RWPE1 (cell line): Measurements from ENCODE around the gene TSR3.
A peak's percentile ranks its signal among the peaks of the same experiment; 100 is the strongest.

Experiments used
- CTCF ChIA-PET: fragments of 350-600 bp; sonication (Branson Sonifier 250); formaldehyde crosslinking; extraction: SDS; loops from one replicate; lab custom pipeline; 2021; lab: Yijun Ruan, JAX
- POLR2A ChIA-PET: fragments of 400-600 bp; formaldehyde crosslinking; extraction: SDS; loops from one replicate; lab custom pipeline; 2020; ENCODE audit warnings: antibody characterized with exemption; ENCODE audit not compliant: low non-redundant PET; lab: Yijun Ruan, JAX
- DNase-seq: peaks from one replicate; pipeline ENCODE4 v3.0.0; 2012; ENCODE audit warnings: low spot score
- H3K27ac ChIP-seq: fragments of 450-650 bp; 2 replicates; pipeline ENCODE4 v1.5.1; 2017
- TF ChIP-seq, protein P1 (sequence below): fragments of 450-650 bp; conservative IDR thresholded peaks from 2 replicates; pipeline ENCODE4 v1.5.1; 2017; ENCODE audit warnings: low read depth, mild to moderate bottlenecking

TSR3 gene

DNA sequence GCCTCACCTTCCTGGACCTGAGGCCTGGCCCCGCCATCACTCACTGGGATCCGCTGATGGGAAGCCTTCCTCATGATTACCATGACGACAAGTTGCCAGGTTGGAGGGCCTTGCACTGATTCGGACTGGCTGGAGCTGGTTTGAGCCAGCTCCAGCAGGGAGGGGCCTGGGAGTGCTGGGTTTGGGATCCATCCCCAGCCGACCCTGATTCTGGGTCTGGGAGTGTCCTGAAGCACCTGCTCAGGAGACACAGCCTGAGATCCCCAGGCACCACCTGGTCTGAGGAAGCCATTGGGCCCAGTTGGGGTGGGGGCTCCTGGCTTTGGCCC, 24.1 kb downstream of the TSR3 start:
- TF ChIP-seq, protein P1, sequence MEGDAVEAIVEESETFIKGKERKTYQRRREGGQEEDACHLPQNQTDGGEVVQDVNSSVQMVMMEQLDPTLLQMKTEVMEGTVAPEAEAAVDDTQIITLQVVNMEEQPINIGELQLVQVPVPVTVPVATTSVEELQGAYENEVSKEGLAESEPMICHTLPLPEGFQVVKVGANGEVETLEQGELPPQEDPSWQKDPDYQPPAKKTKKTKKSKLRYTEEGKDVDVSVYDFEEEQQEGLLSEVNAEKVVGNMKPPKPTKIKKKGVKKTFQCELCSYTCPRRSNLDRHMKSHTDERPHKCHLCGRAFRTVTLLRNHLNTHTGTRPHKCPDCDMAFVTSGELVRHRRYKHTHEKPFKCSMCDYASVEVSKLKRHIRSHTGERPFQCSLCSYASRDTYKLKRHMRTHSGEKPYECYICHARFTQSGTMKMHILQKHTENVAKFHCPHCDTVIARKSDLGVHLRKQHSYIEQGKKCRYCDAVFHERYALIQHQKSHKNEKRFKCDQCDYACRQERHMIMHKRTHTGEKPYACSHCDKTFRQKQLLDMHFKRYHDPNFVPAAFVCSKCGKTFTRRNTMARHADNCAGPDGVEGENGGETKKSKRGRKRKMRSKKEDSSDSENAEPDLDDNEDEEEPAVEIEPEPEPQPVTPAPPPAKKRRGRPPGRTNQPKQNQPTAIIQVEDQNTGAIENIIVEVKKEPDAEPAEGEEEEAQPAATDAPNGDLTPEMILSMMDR = no peak
- no peak for DNase-seq
- H3K27ac ChIP-seq = peak overlapping the region; percentile 7; the same call in 1 of the 2 replicates
- CTCF ChIA-PET = no interaction called here
- POLR2A ChIA-PET = no interaction called here

DNA sequence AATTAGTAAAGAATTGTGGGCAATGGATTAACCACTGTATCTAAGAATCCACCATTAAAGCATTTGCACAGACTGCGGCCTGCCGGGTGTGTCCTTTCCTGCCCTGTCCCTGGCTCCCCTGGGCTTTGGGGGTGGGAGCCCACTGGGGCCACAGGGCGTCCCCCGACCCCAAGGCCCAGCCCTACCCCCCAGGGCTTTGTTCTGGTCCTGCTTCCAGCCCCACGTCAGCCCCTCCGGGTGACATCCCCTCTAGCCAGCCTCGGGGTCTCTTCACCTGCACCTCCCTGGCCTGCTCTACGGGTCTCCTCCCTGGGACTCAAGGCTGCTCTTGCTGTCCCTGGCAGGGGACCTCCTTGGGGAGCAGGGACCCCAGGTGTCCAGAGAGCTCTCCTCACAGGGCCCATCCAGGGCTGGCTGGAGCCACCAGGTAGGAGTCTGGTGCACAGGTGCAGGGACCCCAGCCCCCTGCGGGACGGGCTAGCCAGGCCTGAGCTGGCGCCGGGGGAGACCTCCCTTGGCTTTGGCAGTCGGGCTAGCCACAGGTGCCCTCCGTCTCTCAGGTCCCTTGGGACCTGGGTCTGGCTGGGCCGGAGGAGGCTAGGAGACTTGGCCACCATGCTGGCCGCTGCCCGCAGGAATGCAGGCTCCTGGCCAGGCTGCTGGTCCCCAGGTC, 24.6 kb downstream of the TSR3 start:
- peak overlapping the region; percentile 16; the same call in 1 of the 2 replicates for H3K27ac ChIP-seq
- DNase-seq = no peak
- ChIA-PET POLR2A (interaction anchor here (0.7 kb wide), 1 partner anchor 18 kb away, joined by 6 read pairs; the partner anchor contains the start of gene UBE2I), CTCF (no interaction called here)
- TF ChIP-seq, protein P1 = no peak

DNA sequence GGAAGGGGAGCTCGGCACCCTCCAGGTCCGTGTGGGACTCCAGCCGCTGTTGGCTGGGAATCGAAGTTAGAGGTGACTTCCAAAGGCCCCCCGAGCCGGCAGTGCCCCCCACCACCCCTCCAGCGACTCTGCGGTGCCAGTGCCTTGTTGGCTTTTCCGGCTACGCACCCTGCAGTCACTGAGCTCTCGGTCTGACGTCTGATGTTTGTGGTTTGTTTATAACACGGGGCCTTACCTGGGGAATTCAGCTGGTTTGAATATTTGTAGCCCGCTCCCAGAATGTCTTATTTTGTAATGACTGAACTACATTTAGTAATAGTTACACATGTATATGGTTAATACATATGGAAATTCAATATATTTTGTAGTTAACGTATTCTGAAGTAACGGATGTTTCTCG, 25.3 kb downstream of the TSR3 start:
- CTCF ChIA-PET = interaction anchor here (0.6 kb wide), 1 partner anchor 46 kb away, joined by 5 read pairs; no protein-coding TSS in a partner anchor

DNA sequence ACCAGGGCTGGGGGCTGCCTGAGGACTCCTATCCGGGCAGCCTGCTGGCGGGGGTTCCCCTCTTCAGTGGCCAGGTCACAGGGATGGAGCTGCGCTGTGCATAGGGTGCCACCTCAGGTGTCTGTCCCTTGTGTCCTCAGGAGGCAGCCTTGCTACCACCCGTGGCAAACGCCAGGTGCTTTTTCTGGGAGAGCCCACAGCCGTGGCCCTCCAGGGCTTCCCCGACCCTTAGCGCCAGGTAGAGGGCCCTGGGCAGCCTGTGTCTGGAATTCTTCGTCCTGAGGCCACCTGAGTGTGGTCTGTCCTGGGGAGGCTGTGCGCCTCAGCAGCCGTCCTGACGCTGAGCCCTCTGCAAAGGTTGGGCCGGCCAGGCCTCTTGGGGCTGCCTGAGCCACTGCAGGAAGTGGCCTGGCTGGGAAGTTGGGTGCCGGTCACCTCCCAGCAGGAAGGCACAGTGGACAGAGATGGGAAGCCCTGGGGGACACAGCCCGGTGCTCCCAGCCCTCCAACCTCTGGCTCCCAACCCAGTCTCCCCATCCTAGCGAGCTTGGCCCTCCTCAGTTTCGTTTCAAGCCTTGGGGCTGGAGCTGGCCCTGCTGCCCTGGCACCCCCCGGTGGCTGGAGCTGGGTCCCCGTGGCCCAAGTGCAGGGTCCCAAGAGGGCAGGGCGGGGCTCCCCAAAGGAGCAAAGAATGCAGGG, 25.9 kb downstream of the TSR3 start:
- ChIA-PET POLR2A (interaction anchor here (0.7 kb wide), 1 partner anchor 17 kb away, joined by 6 read pairs; the partner anchor contains the start of gene UBE2I), CTCF (interaction anchor here (0.6 kb wide), 1 partner anchor 46 kb away, joined by 5 read pairs; no protein-coding TSS in a partner anchor)
- no peak for DNase-seq
- TF ChIP-seq, protein P1 = no peak
- H3K27ac ChIP-seq = peak overlapping the region; percentile 34

More for the DNA sequence above, 25.3 kb downstream of the TSR3 start:
- no peak for DNase-seq
- POLR2A ChIA-PET = interaction anchor here (0.7 kb wide), 1 partner anchor 17 kb away, joined by 6 read pairs; the partner anchor contains the start of gene UBE2I
- TF ChIP-seq, protein P1 = no peak
- peak overlapping the region; percentile 34 for H3K27ac ChIP-seq

DNA sequence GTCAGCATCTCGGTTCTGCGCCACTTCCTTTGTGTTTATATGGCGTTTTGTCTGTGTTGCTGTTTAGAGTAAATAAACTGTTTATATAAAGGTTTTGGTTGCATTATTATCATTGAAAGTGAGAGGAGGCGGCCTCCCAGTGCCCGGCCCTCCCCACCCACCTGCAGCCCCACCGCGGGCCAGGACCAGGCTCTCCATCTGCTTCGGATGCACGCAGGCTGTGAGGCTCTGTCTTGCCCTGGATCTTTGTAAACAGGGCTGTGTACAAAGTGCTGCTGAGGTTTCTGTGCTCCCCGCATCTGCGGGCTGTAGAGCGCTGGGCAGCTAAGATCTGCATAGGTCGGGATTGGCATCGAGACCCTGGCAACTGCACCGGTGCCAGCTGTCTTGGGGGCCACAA, 26.4 kb downstream of the TSR3 start:
- no peak for DNase-seq
- POLR2A ChIA-PET = no interaction called here
- H3K27ac ChIP-seq = peak overlapping the region; percentile 34
- TF ChIP-seq, protein P1 = no peak
- CTCF ChIA-PET = no interaction called here

DNA sequence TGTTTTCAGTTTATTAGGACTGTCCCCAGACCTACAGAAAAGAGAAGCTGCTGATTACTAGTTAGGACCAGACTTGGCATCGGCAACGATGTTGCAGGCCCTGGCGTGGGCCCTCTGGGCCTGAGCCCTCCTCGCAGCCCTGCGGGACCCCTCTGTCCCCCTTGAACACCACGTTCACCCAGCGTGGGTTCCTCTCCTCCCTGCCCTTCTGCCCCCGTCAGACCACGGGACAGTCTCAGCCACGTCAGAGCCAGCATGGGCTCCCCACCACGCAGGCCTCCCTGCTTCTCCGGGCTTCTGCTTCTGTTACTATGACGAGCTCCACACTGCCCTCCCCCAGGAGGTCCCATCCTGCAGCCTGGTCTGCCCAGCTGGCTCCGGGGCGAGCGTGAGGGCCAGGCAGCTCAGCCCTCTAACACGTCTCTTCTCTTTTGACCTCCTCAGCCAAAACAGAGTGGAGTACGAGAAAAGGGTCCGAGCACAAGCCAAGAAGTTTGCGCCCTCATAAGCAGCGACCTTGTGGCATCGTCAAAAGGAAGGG, 27.3 kb downstream of the TSR3 start:
- TF ChIP-seq, protein P1 = no peak
- no peak for DNase-seq
- ChIA-PET POLR2A (no interaction called here), CTCF (no interaction called here)
- peak overlapping the region; percentile 34 for H3K27ac ChIP-seq
